ENCODE results near the gene MAN1A2.
A peak's percentile ranks its signal among the peaks of the same experiment; 100 is the strongest.

MAN1A2 gene

DNA sequence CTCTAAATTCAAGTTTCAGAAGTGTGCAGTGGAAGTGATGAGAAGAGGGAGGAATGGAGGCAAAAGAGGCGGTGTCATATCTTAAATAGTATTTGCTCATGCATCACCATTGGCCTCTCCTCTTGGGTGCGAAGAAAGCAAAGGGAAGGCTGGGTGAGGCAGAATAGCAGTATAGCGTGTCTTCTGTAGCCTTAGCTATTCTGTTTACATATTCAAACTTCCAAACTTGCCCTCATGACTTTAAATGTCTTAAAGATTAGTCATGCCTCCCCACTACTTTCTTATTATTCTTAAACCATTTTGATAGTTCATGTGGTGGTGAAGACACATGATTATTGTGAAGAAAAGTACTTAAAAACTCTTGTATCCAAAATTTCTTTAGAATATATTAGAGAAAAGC is 134.0 kb downstream of the MAN1A2 start:
- no peak for DNase-seq

DNA sequence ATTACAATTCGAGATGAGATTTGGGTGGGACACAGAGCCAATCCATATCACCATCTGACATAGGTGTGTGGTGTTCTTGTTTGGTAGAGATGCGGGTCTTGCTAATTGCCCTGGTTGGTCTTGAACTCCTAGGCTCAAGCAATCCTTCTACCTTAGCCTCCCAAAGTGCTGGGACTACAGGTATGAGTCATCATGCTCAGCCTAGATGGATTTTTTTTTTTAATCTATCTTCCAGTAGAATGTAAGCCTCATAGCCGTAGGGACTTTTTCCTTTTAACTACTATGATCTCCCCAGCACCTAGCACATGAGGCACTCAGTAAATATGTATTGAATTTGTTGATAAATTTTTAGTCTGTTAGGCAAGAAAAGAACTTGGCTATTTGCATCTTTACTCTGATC is 144.0 kb downstream of the MAN1A2 start:
- DNase-seq, result no peak

- DNase-seq, result peak; percentile 28
Observed at GRCh38 chr1:117512728-117513321, 145.6 kb downstream of the MAN1A2 start.

DNA sequence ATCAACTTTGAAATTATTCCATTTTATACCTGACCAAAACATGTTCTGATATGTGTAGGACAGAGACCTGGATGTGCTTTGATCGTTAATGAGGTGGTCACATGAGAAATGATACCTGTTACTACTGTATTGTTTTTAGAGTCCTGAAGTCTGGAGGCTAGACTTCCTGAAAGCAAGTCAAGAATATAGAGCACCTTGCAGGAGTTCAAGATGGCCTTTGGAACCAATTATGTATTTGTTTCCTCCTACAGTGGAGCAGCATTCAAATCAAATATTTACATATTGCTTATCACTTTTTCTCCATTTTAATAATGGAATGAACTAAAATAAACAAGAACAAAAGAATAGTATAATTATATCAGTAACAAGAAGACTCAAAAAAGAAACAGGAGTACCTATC is 155.9 kb downstream of the MAN1A2 start:
- DNase-seq, result no peak

- DNase-seq, result no peak
Observed at GRCh38 chr1:117527074-117527473, 159.8 kb downstream of the MAN1A2 start.

DNA sequence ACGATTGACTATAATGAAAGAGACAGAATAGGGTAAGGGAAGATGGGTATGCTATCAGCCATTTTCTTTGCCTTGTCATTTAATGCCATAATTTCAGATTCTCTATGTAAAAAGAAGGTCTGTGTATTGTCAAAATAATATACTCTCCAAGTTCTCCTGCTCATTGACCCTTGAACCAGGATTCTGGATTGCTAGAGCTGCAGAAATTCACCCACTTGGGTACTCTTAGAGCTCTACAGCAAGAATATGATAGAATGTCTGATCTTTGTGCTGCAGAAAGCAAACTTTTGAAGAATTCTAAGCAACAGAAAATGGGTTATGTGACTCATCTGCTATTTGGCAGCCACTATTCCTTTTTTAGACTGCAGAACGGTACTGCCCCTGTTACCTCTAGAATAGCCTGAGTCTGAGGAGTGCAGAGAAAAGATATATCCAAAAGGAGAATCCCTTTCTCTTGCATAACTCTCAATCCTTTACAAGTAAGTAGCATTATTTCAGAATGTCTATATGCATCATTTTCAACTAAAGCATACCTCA is 160.4 kb downstream of the MAN1A2 start:
- no peak for DNase-seq

DNA sequence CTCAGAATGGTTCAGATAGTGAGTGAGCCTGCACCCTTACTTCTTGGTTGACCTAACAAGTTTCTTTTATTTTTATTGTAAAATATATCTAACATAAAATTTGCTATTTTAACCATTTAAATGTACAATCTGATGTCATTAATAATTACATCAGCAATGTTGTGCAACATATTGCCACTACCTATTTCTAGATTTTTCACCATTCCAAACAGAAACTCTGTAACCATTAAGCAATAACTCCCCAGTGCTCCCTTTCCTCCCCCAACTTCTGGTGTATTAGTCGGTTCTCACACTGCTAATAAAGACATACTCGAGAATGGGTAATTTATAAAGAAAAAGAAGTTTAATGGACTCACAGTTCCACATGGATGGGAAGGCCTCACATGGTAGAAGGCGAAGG is 162.4 kb downstream of the MAN1A2 start:
- DNase-seq, result no peak

- peak; percentile 51 for DNase-seq
Observed at GRCh38 chr1:117531222-117531621, 164.0 kb downstream of the MAN1A2 start.

- DNase-seq, result peak; percentile 82
Observed at GRCh38 chr1:117534995-117535467, 167.8 kb downstream of the MAN1A2 start.

DNA sequence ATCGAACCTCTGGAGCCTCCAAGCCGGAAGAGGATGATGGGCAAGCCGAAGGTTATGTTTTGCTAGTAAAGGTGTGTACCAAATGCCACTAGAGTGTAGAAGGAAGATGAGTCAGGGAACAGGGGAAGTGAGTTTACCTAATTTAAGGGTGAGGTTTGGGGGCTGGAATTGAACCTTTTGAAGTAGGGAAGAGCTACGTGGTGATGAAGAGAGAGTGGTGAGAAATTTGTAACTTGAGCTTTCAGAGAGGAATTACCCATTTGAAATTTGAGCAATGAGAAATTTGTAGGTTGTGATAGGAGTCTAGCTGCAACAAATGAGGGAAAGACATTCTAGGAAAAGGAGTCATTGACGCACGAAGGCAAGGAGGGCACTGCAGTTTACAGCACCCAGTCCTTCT is 168.6 kb downstream of the MAN1A2 start:
- no peak for DNase-seq

GRCh38 chr1:117537291-117537920 is 170.2 kb downstream of the MAN1A2 start:
- no peak for DNase-seq

GRCh38 chr1:117540532-117540931 is 173.3 kb downstream of the MAN1A2 start:
- DNase-seq, result peak; percentile 23

GRCh38 chr1:117541003-117541402 is 173.8 kb downstream of the MAN1A2 start:
- no peak for DNase-seq

DNA sequence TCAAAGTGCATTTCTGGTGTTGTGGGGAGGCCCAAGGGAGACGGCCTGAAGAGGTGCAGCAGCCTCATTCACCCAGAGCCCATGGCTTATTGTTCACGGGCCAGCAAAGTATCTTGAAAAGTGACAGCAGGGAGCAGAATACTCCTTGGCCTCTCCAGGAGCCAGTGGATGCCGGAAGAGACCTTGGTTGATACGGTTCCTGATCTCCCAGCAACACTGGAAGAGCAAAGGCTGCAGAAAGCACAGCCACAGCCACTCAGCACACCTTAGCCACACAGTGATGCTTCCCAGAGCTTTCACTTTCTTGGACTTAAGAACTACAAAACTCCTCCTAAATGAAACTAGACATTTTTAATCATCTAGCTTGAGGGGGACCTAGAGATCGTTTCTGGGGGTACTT is 174.3 kb downstream of the MAN1A2 start:
- no peak for DNase-seq

DNA sequence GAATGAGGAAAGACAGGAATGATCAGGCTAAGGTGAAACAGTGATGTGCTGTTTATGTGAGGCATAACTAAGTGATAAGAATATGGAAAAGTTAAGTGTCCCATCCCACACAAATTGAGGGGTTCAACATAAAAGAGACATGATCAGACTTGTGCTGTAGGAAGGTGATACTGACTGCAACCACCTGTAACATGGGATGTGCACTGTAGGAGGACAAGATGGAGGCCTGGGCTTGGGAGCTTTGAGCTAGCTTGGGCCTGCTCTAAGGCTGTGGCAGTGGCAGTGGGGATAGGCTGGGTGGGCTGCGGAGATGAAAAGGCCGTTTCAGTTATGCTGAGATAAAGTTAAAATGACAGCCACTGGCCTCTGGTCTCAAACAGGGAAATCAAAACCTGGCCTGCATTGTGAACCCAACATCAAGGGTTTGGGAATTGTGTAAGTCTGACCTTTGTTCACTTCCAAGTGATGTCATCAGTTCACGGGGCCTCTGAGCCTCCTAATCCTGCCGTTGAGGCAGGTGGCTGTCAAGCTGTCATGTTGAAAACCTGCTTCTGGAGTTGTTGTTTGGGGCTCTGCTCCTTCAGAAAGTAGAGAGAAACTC is 177.4 kb downstream of the MAN1A2 start:
- no peak for DNase-seq

DNA sequence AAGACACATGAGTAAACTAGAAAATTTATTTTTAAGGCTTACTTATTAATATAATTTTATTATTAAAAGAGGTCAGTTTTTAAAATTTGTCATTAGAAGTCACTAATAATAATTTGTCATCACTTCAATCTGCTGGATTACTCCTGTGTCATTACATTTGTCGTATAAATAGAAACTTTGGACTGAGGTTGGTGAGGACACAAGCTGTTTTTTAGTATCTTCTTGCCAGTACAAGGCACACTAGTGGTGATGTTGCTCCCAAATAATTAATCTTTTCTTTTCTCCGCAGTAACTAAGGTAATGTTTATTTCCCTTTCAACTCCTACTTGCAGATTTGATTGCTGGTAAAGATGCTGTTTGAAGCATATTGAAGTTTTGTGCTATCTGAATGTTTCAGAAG is 179.2 kb downstream of the MAN1A2 start:
- DNase-seq, result no peak

GRCh38 chr1:117553471-117553870 is 186.2 kb downstream of the MAN1A2 start:
- DNase-seq, result no peak

DNA sequence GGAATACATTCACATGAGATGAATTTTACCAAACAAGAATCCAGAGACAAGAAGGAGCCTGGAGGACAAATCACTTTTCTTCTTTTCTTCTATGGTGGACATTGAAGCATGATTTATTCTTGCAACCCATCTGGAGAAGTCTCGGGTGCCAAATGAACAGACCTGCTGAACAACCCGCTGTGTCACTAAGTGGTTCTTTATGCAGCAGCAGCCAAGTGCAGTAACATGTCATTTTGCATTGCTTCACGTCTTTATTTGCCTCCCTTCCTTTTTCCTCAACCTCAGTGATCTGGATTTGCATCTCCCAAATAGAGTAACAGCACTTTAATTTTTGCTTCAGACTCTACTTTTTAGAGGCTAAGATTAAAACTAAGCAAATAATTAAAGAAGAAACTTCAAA is 188.6 kb downstream of the MAN1A2 start:
- DNase-seq, result no peak

DNA sequence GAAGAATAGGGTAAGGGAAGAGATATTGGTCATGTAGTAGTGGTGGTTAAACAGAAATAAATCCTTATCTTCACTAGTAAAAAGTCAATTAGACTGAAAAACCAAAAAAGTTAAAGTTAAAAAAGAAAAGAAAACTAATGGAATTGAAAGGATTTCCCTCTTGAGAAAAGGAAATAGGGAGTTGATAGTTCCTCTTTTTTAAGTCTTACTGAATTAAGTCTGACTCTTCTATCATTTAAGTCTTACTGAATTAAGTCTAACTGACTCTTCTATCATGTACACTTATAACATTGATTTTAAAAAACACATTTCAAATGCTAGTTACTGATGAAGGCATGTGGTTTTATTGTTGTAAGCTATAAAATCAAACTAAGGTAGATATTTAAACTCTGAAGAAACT is 189.1 kb downstream of the MAN1A2 start:
- DNase-seq, result no peak

DNA sequence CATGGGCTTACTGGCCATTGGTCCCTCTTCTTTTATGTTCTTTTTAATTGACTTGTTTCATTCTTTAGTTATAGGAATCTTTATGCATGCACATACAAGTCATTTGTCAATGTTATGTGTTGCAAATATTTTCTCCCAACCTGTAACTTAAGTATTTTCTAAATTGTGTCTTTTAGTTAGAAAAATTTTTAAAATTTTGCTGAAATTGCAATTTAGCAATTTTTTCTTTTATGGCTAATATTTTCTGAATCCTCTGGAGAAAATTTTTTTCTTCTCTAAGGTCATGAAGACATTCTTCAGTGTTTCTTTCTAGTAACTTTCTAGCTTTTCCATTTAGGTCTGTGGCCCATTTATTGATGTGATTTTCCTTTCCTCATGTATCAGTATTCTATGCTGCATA is 189.7 kb downstream of the MAN1A2 start:
- DNase-seq, result no peak

DNA sequence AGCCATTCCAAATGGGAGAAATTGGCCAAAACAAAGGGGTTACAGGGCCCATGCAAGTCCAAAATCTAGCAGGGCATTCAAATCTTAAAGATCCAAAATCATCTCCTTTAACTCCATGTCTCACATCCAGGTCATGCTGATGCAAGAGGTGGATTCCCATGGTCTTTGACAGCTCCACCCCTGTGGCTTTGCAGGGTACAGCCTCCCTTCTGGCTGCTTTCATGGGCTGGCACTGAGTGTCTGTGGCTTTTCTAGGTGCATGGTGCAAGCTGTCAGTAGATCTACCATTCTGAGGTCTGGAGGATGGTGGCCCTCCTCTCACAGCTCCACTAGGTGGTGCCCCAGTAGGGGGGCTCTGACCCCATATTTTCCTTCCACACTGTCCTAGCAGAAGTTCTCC is 191.2 kb downstream of the MAN1A2 start:
- DNase-seq, result peak; percentile 6

GRCh38 chr1:117559139-117559538 is 191.9 kb downstream of the MAN1A2 start:
- DNase-seq, result no peak

DNA sequence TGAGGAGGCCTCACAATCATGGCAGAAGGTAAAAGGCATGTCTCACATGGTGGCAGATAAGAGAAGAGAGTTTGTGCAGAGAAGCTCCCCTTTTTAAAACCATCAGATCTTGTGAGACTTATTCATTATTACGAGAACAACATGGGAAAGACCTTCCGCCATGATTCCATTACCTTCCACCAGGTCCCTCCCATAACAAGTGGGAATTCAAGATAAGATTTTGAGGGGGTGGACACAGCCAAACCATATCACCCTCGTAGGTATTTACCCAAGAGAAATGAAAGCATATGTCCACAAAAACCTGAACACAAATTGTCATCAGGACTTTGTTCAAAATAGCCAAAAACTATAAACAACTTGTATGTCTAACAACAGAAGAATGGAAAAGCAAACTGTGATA is 192.7 kb downstream of the MAN1A2 start:
- no peak for DNase-seq

DNA sequence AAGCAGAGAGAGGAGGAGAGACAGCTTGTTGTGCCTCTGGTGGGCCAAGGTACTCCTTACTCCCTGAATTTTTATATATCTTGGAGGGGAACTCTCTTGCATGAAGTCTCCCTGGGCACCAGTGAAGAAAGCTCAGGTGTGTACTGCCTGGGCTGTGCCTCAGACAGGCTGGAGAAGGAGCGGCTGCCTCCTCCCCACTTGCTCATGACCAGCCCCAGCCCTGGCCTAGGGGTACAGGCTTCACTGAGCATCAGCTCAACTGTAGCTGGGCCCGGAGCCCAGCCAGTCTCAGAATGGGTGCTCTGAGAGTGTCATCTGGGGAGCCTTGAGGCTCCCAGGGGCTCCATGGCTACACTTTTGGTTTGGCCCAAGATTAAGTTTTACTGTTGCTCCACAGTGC is 193.8 kb downstream of the MAN1A2 start:
- no peak for DNase-seq

Data from activated CD4-positive, alpha-beta T cell treated with anti-CD3 and anti-CD28 coated beads, Interleukin-2, amount 50 U/mL, for 16 hours (primary cell).